IPS-20b (cell line): Measurements from ENCODE around the gene PLEKHA7.
"Not testable (repeated sequence)": the region's sequence is repeated elsewhere in the genome, so short reads cannot be mapped to it uniquely, and the experiment has no call there.

Experiments used
- H3K27ac ChIP-seq: one replicate; pipeline ENCODE4 v1.5.1; 2013; ENCODE audit warnings: low read length
- H3K27me3 ChIP-seq: 2 replicates; pipeline ENCODE4 v1.6.1; 2013; ENCODE audit warnings: mild to moderate bottlenecking, low read length, inconsistent platforms; ENCODE audit not compliant: insufficient read depth
- H3K36me3 ChIP-seq: 2 replicates; pipeline ENCODE4 v1.6.1; 2013; ENCODE audit warnings: low read depth, mild to moderate bottlenecking, inconsistent platforms, low read length, moderate library complexity; ENCODE audit not compliant: insufficient read depth
- H3K4me1 ChIP-seq: 2 replicates; pipeline ENCODE4 v1.6.1; 2013; ENCODE audit warnings: mild to moderate bottlenecking, control low read depth, inconsistent platforms, low read length, moderate library complexity; ENCODE audit not compliant: insufficient read depth
- H3K4me3 ChIP-seq: 2 replicates; pipeline ENCODE4 v1.5.1; 2013; ENCODE audit warnings: mild to moderate bottlenecking, low read length, inconsistent platforms
- H3K9ac ChIP-seq: 2 replicates; pipeline ENCODE4 v1.6.1; 2013; ENCODE audit warnings: low read depth, mild to moderate bottlenecking, inconsistent platforms, low read length, moderate library complexity
- H3K9me3 ChIP-seq: 2 replicates; pipeline ENCODE4 v1.6.1; 2013; ENCODE audit warnings: mild to moderate bottlenecking, low read depth, low read length, inconsistent platforms; ENCODE audit not compliant: insufficient read depth

Gene PLEKHA7, protein sequence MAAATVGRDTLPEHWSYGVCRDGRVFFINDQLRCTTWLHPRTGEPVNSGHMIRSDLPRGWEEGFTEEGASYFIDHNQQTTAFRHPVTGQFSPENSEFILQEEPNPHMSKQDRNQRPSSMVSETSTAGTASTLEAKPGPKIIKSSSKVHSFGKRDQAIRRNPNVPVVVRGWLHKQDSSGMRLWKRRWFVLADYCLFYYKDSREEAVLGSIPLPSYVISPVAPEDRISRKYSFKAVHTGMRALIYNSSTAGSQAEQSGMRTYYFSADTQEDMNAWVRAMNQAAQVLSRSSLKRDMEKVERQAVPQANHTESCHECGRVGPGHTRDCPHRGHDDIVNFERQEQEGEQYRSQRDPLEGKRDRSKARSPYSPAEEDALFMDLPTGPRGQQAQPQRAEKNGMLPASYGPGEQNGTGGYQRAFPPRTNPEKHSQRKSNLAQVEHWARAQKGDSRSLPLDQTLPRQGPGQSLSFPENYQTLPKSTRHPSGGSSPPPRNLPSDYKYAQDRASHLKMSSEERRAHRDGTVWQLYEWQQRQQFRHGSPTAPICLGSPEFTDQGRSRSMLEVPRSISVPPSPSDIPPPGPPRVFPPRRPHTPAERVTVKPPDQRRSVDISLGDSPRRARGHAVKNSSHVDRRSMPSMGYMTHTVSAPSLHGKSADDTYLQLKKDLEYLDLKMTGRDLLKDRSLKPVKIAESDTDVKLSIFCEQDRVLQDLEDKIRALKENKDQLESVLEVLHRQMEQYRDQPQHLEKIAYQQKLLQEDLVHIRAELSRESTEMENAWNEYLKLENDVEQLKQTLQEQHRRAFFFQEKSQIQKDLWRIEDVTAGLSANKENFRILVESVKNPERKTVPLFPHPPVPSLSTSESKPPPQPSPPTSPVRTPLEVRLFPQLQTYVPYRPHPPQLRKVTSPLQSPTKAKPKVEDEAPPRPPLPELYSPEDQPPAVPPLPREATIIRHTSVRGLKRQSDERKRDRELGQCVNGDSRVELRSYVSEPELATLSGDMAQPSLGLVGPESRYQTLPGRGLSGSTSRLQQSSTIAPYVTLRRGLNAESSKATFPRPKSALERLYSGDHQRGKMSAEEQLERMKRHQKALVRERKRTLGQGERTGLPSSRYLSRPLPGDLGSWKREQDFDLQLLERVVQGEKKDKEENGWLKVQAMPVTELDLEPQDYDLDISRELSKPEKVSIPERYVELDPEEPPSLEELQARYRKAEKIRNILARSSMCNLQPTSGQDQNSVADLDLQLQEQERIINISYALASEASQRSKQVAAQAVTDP

GRCh38 chr11:17014321-17014832 lies at the start of gene PLEKHA7:
Gene PLEKHA7 (minus strand): TSS chr11:17014414. CDS start chr11:17014401, 13 bp downstream.
- Histone ChIP-seq H3K36me3 (no peaks in the 10 kb centered on the region), H3K4me3 (peak within 1 kb of the TSS; percentile 89), H3K9me3 (no peaks in the 10 kb centered on the region), H3K27me3 (peaks cover 45% of the 10 kb centered on the region), H3K4me1 (0 out of 2 replicates have a peak, but pooled peaks cover 11% of the 10 kb centered on the region), H3K9ac (peak within 1 kb of the TSS; percentile 80; the same call in 1 of the 2 replicates), H3K27ac (no peak within 1 kb of the TSS)

DNA sequence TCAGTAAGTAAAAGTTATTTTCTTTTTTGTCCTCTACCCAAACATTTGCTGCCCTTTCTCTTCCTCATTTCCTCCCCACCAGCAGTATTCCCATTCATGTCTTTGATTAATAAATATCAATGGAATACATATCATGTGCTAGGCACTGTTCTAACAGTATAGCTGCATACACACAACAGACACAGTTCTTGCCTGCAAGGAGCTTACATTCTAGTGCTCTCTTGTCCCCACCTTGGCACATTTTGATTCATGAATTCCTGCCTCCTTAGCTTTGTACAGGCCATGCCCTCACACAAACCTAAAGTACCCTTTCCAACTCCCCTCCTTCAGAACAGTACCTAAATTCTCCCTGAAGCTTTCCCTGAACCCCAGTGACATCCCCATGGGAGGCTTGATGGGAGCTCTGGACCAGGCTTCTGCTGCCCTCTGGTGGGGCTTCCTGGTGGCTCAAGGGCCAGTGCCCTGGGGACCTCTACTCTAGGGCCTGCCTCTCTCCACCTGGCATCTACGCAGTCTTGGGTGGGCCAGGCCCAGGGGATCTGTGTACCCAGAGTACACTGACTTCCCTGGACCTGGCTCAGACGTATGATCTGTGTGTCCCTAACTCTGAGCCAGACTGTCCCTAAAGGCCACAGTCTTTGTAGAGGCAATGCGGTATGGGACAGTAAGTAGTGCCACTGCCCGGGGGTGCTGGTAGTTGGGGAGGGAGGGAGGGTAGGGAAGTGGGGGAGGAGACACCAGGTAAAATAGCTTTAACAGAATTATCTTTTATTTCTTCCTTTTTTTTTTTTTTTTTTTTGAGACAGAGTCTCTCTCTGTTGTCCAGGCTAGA lies 49.2 kb upstream of the PLEKHA7 start:
- Histone ChIP-seq H3K27ac (no peak overlapping the region), H3K9ac (no peak overlapping the region), H3K4me1 (no peaks in the 10 kb centered on the region), H3K36me3 (no peaks in the 10 kb centered on the region), H3K4me3 (no peak overlapping the region), H3K9me3 (no peaks in the 10 kb centered on the region), H3K27me3 (no peaks in the 10 kb centered on the region)

GRCh38 chr11:17051146-17051545 lies 36.9 kb upstream of the PLEKHA7 start:
- not testable (repeated sequence) for H3K27ac ChIP-seq, H3K27me3 ChIP-seq, H3K36me3 ChIP-seq, H3K9me3 ChIP-seq, H3K4me1 ChIP-seq, H3K9ac ChIP-seq, H3K4me3 ChIP-seq

DNA sequence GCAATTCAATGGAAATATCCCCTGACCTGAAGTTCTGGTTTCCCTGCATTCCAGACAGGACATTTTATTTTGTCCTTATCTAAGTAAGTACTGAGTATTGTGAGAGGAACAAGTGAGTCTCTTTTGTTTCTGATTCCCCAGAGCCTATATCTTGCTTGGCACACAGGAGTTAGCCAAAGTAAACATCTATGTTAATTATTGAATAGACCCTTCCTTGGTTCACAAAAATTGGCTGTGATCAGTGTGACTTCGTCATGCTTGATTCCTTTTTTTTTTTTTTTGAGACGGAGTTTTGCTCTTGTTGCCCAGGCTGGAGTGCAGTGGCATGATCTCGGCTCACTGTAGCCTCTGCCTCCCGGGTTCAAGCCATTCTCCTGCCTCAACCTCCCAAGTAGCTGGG lies 34.3 kb upstream of the PLEKHA7 start:
- H3K4me1 ChIP-seq, H3K27me3 ChIP-seq, H3K9me3 ChIP-seq, H3K9ac ChIP-seq, H3K4me3 ChIP-seq, H3K36me3 ChIP-seq, H3K27ac ChIP-seq: not testable (repeated sequence)

GRCh38 chr11:17046690-17047089 lies 32.5 kb upstream of the PLEKHA7 start:
- no peak overlapping the region for H3K9ac ChIP-seq
- H3K9me3 ChIP-seq = no peaks in the 10 kb centered on the region
- no peak overlapping the region for H3K4me3 ChIP-seq
- no peak overlapping the region for H3K27ac ChIP-seq
- no peaks in the 10 kb centered on the region for H3K4me1 ChIP-seq
- H3K27me3 ChIP-seq = no peaks in the 10 kb centered on the region
- H3K36me3 ChIP-seq = no peaks in the 10 kb centered on the region

DNA sequence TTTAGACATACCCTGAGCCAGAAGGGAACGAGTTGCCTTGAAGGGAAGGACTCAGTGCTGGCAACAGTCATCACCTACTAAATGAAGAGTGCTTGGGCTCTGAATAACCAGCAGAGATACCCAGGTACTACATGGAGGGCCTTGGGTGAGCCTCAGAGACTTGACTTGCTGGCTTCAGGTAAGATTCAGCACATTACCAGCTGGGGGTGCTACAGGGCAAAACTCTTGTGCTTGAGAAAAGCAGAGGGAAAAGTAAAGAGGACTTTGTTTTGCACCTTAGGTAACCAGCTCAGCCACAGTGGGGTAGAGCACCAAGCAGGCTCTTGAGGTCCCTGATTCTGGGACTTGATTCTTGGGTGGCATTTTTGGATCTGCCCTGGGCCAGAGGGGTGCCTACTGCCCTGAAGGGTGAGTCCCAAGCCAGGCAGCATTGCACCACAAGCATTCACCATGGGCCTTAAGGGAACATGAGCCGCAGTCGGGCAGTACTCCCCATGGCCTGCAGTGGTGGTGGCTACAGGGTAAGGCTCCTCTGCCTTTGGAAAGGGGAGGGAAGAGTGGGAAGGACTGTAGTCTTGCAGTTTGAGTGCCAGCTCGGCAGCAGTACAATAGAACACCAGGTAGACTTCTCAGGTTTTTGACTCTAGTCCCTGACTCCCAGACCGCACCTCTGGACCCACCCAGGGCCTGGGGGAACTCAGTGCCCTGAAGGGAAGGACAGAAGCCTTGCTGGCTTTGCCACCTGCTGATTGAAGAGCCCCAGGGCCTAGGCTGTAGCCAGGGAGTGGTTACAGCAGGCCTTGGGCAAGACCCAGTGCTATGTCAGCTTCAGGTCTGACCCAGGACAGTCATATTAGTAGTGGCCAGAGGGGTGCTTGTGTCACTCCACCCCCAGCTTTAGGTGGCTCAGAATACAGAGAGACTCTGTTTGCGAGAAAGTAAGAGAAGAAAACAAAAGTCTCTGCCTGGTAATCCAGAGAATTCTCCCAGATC lies 22.7 kb upstream of the PLEKHA7 start:
- no peaks in the 10 kb centered on the region for H3K27me3 ChIP-seq
- no peaks in the 10 kb centered on the region for H3K4me1 ChIP-seq
- no peaks in the 10 kb centered on the region for H3K36me3 ChIP-seq
- H3K4me3 ChIP-seq = no peak overlapping the region
- peaks cover 7% of the 10 kb centered on the region for H3K9me3 ChIP-seq
- H3K9ac ChIP-seq = no peak overlapping the region
- H3K27ac ChIP-seq = no peak overlapping the region

DNA sequence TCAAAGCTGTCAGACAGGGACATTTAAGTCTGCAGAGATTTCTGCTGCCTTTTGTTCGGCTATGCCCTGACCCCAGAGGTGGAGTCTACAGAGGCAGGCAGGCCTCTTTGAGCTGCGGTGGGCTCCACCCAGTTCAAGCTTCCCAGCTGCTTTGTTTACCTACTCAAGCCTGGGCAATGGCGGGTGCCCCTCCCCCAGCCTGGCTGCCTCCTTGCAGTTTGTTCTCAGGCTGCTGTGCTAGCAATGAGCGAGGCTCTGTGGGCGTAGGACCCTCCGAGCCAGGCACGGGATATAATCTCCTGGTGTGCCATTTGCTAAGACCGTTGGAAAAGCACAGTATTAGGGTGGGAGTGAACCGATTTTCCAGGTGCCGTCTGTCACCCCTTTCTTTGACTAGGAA lies 19.8 kb upstream of the PLEKHA7 start:
- not testable (repeated sequence) for H3K4me1 ChIP-seq, H3K9me3 ChIP-seq, H3K27ac ChIP-seq, H3K36me3 ChIP-seq, H3K9ac ChIP-seq, H3K4me3 ChIP-seq, H3K27me3 ChIP-seq

DNA sequence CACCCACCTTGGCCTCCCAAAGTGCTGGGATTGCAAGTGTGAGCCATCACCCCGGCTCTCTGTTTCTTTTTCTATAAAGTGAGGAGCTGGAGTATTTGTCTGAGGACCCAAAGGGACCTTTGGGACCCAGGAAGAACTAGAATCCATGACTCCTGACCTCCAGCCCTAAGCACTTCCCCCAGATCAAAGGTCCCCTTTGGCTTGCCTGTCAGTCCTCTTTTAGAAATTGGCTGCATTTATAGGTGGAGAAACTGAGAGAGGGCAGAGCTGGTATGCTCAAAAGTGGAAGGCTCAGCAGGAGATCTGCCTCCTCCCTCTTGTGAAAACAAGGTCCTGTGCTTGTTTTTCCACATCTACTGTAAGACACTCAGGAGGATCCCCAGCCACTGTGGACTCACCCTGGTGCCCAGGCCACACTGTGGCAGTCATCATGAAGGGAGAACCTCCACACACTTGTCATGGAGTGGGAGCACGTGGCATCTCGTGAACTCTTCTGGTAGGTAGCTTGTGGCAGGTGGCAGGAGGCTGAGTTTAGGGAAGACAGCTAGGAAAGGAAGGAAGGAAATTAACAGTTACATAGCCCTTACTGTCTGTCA lies 12.4 kb upstream of the PLEKHA7 start:
- Histone ChIP-seq H3K27ac (no peak overlapping the region), H3K9me3 (no peaks in the 10 kb centered on the region), H3K9ac (no peak overlapping the region), H3K4me1 (no peaks in the 10 kb centered on the region), H3K4me3 (no peak overlapping the region), H3K27me3 (no peaks in the 10 kb centered on the region), H3K36me3 (no peaks in the 10 kb centered on the region)

DNA sequence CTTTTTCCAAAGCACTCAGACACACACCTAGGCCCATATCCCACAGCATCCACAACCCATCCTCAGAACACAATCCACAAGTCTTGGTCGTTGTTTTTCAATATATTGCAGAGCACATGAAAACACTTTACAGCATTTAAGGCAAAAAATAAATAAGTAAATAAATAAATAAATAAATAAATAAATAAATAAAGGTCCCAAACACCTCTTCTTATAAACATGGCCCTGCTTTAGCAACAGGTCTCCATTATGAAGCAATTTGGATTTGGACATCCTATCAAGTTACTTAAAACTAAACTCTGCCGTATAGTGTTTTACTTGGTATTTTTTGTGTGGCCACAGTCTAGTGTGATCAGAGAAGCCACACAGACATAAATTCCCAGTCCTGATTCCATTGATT lies 10.7 kb upstream of the PLEKHA7 start:
- H3K9ac ChIP-seq = no peak overlapping the region
- no peaks in the 10 kb centered on the region for H3K36me3 ChIP-seq
- no peak overlapping the region for H3K27ac ChIP-seq
- no peaks in the 10 kb centered on the region for H3K9me3 ChIP-seq
- no peak overlapping the region for H3K4me3 ChIP-seq
- H3K27me3 ChIP-seq = no peaks in the 10 kb centered on the region
- peaks cover 3% of the 10 kb centered on the region; the same call in 1 of the 2 replicates for H3K4me1 ChIP-seq

- H3K4me3 ChIP-seq = no peak overlapping the region
- no peaks in the 10 kb centered on the region for H3K27me3 ChIP-seq
Observed at GRCh38 chr11:17021511-17021910, 7.3 kb upstream of the PLEKHA7 start.

More at GRCh38 chr11:17021511-17021910, 7.3 kb upstream of the PLEKHA7 start:
- Histone ChIP-seq H3K36me3 (no peaks in the 10 kb centered on the region), H3K9me3 (no peaks in the 10 kb centered on the region), H3K27ac (no peak overlapping the region), H3K4me1 (peaks cover 3% of the 10 kb centered on the region; the same call in 1 of the 2 replicates), H3K9ac (no peak overlapping the region)
